PFSK-1 (cell line): Measurements from ENCODE around the gene INPP4B.

Source experiments
- POLR2AphosphoS5 ChIP-seq: IDR thresholded peaks from 2 replicates; pipeline ENCODE4 v1.6.1; 2012; ENCODE audit warnings: low read depth, mild to moderate bottlenecking, control low read depth, low read length, moderate library complexity
- REST ChIP-seq, 2 experiments: IDR thresholded peaks; 2 replicates each; pipeline versions ENCODE4 v1.6.1 to v1.8.0; 2011 to 2012; ENCODE audit warnings: low read depth in 2 of 2, low read length in 2 of 2, control low read depth in 1 of 2, inconsistent platforms in 1 of 2, mild to moderate bottlenecking in 1 of 2, moderate library complexity in 1 of 2; ENCODE audit not compliant: insufficient read depth in 1 of 2
- TAF1 ChIP-seq: IDR thresholded peaks from 2 replicates; pipeline ENCODE4 v1.6.1; 2012; ENCODE audit warnings: low read length, control low read depth, borderline replicate concordance; ENCODE audit not compliant: insufficient read depth

- TF ChIP-seq POLR2AphosphoS5 (no peak), TAF1 (no peak), REST (IDR thresholded peaks at IDR 0.05; ENCODE audit: insufficient read depth in 1 of 2, low read depth in 2 of 2, low read length in 2 of 2) (no peak)
Measured at GRCh38 chr4:142559986-142560385, 286.1 kb downstream of the INPP4B start.
